Chondrocyte (in vitro differentiated cells): ENCODE data around the gene PRMT1. TPM values are rescaled to one million over a fixed set of nuclear protein-coding genes. Genes with fewer than 3 reads are reported as not detected.

Source experiments
- DNase-seq: peaks from one replicate; pipeline ENCODE4 v3.0.0; 2021; ENCODE audit warnings: mixed read lengths, low spot score
- H3K27ac Mint-ChIP-seq: one replicate; pipeline ENCODE4 v1.8.0; 2021; ENCODE audit warnings: mild to moderate bottlenecking, moderate library complexity, mixed read lengths; ENCODE audit not compliant: unreplicated experiment
- H3K27me3 Mint-ChIP-seq: 2 replicates; pipeline ENCODE4 v1.8.0; 2021; ENCODE audit warnings: low read depth, mixed read lengths
- H3K36me3 Mint-ChIP-seq: 2 replicates; pipeline ENCODE4 v1.8.0; 2021; ENCODE audit warnings: low read depth, mixed read lengths
- H3K4me1 Mint-ChIP-seq: 2 replicates; pipeline ENCODE4 v1.8.0; 2021; ENCODE audit warnings: low read depth, mild to moderate bottlenecking, mixed read lengths
- H3K4me3 Mint-ChIP-seq: one replicate; pipeline ENCODE4 v1.8.0; 2021; ENCODE audit warnings: mild to moderate bottlenecking, moderate library complexity, mixed read lengths; ENCODE audit not compliant: unreplicated experiment
- H3K9me3 Mint-ChIP-seq: 2 replicates; pipeline ENCODE4 v1.8.0; 2021; ENCODE audit warnings: low read depth, mixed read lengths
- total RNA-seq: library from RNA; stranded (reverse); gene quantifications from 3 replicates; pipeline ENCODE4 v1.2.1, GENCODE V29; 2021
- TF ChIP-seq, protein P1 (sequence below): fragments of 200-600 bp; sonication (generic); IDR thresholded peaks from 2 replicates; pipeline ENCODE4 v1.5.0; 2021; ENCODE audit warnings: antibody characterized with exemption, mild to moderate bottlenecking, moderate library complexity

PRMT1 gene
- total RNA-seq, 1 donor from 2014 or later, result 98.0 TPM

DNA sequence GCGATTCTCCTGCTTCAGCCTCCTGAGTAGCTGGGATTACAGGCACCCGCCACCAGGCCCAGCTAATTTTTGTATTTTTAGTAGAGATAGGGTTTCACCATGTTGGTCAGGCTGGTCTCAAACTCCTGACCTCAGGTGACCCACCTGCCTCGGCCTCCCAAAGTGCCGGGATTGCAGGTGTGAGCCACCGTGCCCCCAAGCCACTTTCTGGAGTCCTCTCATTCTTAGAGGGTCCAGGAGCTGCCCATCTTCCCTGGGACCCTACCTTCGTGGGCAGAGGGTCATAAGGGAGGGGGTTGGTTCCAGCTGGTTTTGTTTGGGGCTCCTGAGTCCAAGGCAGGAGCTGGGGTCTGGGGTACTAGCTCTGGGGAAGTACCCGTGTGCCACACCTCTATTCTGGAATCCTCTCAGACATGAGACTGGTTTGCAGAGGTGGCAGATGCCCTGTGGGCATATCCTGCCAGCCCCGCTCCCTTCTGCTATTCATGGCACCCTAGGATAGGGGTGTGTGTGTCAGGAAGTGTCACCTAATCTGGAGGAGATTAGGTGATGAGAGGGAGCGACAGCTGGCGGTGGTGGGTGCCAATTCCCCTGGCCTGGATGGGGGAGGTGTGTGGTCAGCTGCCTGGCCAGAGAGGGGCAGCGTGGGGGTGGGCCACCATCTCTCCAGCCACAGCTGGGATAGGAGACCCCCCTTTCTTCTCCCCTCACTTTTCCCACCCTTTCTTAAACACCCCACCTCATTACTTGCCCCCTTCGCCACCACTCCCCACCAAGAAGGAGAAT lies 2.1 kb downstream of the PRMT1 start:
- Mint-ChIP-seq H3K27me3 (no peaks in the 10 kb centered on the region), H3K27ac (peak overlapping the region; percentile 87), H3K36me3 (peaks cover 7% of the 10 kb centered on the region), H3K4me3 (peak overlapping the region; percentile 98), H3K4me1 (peaks cover 36% of the 10 kb centered on the region), H3K9me3 (no peaks in the 10 kb centered on the region)
- TF ChIP-seq, protein P1, sequence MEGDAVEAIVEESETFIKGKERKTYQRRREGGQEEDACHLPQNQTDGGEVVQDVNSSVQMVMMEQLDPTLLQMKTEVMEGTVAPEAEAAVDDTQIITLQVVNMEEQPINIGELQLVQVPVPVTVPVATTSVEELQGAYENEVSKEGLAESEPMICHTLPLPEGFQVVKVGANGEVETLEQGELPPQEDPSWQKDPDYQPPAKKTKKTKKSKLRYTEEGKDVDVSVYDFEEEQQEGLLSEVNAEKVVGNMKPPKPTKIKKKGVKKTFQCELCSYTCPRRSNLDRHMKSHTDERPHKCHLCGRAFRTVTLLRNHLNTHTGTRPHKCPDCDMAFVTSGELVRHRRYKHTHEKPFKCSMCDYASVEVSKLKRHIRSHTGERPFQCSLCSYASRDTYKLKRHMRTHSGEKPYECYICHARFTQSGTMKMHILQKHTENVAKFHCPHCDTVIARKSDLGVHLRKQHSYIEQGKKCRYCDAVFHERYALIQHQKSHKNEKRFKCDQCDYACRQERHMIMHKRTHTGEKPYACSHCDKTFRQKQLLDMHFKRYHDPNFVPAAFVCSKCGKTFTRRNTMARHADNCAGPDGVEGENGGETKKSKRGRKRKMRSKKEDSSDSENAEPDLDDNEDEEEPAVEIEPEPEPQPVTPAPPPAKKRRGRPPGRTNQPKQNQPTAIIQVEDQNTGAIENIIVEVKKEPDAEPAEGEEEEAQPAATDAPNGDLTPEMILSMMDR, result no peak
- no peak for DNase-seq

DNA sequence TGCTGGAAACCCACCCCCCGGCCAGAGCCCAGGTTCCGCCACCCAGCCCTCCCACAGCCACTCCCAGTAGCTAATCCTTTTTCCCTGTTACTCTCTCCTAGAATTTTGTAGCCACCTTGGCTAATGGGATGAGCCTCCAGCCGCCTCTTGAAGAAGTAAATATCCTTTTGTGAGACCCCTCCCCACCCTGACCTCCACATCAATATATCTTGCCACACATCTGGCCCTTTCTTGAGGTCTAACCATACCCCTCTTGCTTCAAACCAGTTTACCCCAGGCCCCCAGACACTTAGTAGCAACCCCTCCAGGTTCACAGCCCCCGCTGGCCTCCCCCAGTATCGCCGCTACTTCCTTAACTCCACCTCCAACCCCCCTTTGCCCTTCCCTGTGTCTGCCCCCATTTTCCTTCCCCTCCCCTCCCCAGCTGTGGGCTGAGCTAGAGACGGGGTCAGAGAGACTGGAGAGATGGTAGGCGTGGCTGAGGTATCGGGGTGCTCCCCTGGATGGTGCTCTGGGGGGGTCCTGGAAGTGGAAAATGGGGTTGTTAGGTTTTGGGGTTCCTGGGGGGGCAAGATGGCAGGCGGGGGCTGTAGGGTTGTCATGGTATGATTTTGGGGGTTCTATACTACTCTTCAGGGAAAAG lies 2.8 kb downstream of the PRMT1 start:
- no peak for DNase-seq

DNA sequence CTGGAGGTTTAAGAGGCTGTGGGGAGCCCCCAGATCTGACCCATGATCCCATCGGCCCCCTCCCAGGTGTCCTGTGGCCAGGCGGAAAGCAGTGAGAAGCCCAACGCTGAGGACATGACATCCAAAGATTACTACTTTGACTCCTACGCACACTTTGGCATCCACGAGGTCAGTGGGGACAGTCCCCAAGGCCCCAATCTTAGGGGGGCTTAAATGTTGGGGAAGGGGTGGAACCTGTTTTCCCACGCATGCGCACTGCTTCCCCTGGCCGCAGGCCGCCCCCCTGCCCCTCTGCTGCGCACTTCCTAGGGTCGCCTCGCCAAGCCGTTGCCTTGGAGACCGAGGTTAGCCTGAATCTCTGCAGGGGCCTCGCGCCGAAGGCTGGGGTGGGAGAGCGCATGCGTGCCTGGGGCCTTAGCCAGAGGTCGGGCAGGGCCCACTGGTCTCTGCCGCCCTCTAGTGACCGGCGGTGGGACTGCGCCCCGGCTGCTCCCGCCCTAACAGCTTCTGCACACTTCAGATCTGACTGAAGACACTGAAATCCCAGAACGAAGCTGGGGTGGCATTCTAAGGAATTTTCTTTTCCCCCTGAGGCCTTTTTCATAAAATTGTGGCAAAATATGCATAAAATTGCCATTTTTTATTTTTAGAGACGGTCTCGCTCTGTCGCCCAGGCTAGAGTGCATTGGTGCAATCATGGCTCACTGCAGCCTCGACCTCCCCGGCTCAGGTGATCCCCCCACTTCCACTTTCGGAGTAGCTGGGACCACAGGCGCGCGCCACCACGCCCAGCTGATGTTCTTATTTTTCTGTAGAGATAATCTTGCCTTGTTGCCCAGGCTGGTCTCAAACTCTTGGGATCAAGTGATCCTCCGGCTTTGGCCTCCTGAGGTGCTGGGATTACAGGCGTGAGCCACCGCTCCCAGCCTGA lies 3.6 kb downstream of the PRMT1 start:
- Mint-ChIP-seq H3K27ac (peak overlapping the region; percentile 17), H3K9me3 (no peaks in the 10 kb centered on the region), H3K4me3 (no peak overlapping the region), H3K27me3 (no peaks in the 10 kb centered on the region), H3K4me1 (peaks cover 36% of the 10 kb centered on the region), H3K36me3 (peaks cover 13% of the 10 kb centered on the region)
- TF ChIP-seq, protein P1, result peak; percentile 98
- DNase-seq, result no peak

More for the DNA sequence above, 2.8 kb downstream of the PRMT1 start:
- H3K4me1 Mint-ChIP-seq, result peaks cover 36% of the 10 kb centered on the region
- H3K36me3 Mint-ChIP-seq, result peaks cover 7% of the 10 kb centered on the region
- H3K9me3 Mint-ChIP-seq, result no peaks in the 10 kb centered on the region
- H3K27me3 Mint-ChIP-seq, result no peaks in the 10 kb centered on the region
- no peak overlapping the region for H3K27ac Mint-ChIP-seq
- peak overlapping the region; percentile 22 for H3K4me3 Mint-ChIP-seq
- TF ChIP-seq, protein P1, result no peak

GRCh38 chr19:49681830-49682229 lies 4.8 kb downstream of the PRMT1 start:
- peaks cover 31% of the 10 kb centered on the region for H3K4me1 Mint-ChIP-seq
- no peak overlapping the region for H3K27ac Mint-ChIP-seq
- H3K27me3 Mint-ChIP-seq, result no peaks in the 10 kb centered on the region
- DNase-seq, result no peak
- TF ChIP-seq, protein P1, result no peak
- H3K36me3 Mint-ChIP-seq, result peaks cover 14% of the 10 kb centered on the region
- H3K4me3 Mint-ChIP-seq, result no peak overlapping the region
- no peaks in the 10 kb centered on the region for H3K9me3 Mint-ChIP-seq

DNA sequence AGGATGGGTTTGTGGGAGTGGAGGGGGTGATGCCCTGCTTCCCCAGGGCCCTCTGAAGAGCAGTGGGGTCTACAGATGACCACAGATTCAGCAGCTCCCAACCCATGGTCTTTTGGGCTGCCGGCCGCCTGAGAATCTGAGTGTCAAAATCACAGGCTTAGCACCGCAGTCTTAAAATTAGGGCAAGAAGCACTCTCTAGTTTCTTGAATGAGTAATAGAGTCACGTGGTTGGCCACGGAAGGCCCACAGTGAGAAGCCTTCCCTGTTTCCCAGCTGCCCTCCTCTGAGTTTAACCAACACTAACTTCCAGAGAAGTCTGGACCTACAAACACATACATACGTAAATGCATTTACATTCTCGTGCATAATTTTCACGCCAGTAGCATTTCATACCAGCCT lies 5.2 kb downstream of the PRMT1 start:
- Mint-ChIP-seq H3K9me3 (no peaks in the 10 kb centered on the region), H3K36me3 (peaks cover 13% of the 10 kb centered on the region)

More for the DNA sequence above, 5.2 kb downstream of the PRMT1 start:
- H3K27ac Mint-ChIP-seq, result no peak overlapping the region
- peaks cover 31% of the 10 kb centered on the region for H3K4me1 Mint-ChIP-seq
- no peak for DNase-seq
- no peaks in the 10 kb centered on the region for H3K27me3 Mint-ChIP-seq
- no peak overlapping the region for H3K4me3 Mint-ChIP-seq
- TF ChIP-seq, protein P1, result no peak
